Sigmoid colon (tissue), 7 donors: ENCODE measurements around the gene OR52E5. TPM values are rescaled to one million over a fixed set of nuclear protein-coding genes. Genes with fewer than 3 reads are reported as not detected.

Source experiments
- DNase-seq: peaks from one replicate; pipeline ENCODE4 v3.0.0-alpha.2; 2019
- H3K27ac ChIP-seq, 4 donors: fragments of 200-600 bp; sonication (generic); one replicate each; pipeline ENCODE4 v1.5.1; 2016 to 2019; ENCODE audit warnings: mild to moderate bottlenecking in 1 of 4
- H3K27me3 ChIP-seq, 3 donors: fragments of 200-600 bp; sonication (generic); one replicate each; pipeline ENCODE4 v1.5.1; 2019; ENCODE audit warnings: mild to moderate bottlenecking in 1 of 3
- H3K36me3 ChIP-seq, 4 donors: fragments of 200-600 bp; sonication (generic); one replicate each; pipeline ENCODE4 v1.5.1; 2016 to 2019
- H3K4me1 ChIP-seq, 4 donors: fragments of 200-600 bp; sonication (generic); one replicate each; pipeline ENCODE4 v1.5.1; 2017 to 2019
- H3K4me3 ChIP-seq, 4 donors: fragments of 200-600 bp; sonication (generic); one replicate each; pipeline ENCODE4 v1.5.1; 2017 to 2019; ENCODE audit warnings: mild to moderate bottlenecking in 2 of 4, moderate library complexity in 1 of 4
- H3K9me3 ChIP-seq, 4 donors: fragments of 200-600 bp in 3 of 4; sonication (generic) in 3 of 4; one replicate each; pipeline versions ENCODE4 v1.5.1 to v1.6.1; 2013 to 2019
- CTCF ChIP-seq, 4 experiments: fragments of 450-650 bp in 3 of 4; fragments of 200-600 bp in 1 of 4; IDR thresholded peaks; one replicate each; pipeline ENCODE4 v1.5.1; 2016 to 2019; ENCODE audit warnings: antibody characterized with exemption in 4 of 4, mild to moderate bottlenecking in 3 of 4, moderate library complexity in 2 of 4
- EP300 ChIP-seq, 4 donors: sonication (generic); formaldehyde crosslinking; IDR thresholded peaks; one replicate each; pipeline ENCODE4 v1.6.1; 2017; ENCODE audit warnings: antibody characterized with exemption in 4 of 4
- POLR2A ChIP-seq, 2 donors: fragments of 450-650 bp; IDR thresholded peaks; one replicate each; pipeline ENCODE4 v1.6.1; 2016; ENCODE audit warnings: antibody characterized with exemption in 2 of 2, mild to moderate bottlenecking in 2 of 2, moderate library complexity in 2 of 2
- POLR2AphosphoS5 ChIP-seq, 4 donors: sonication (generic); formaldehyde crosslinking; IDR thresholded peaks; one replicate each; pipeline ENCODE4 v1.6.1; 2017; ENCODE audit warnings: antibody characterized with exemption in 4 of 4
- WGBS, 2 donors: extraction: QIAGEN DNeasy Blood & Tissue Kit; methylation state at CpG; one replicate each; pipeline ENCODE4 v1.1.7; 2013; 5-methylcytosine and 5-hydroxymethylcytosine counted together
- intact Hi-C: fragments of 100-400 bp; cut with DNase I; formaldehyde crosslinking; loops from one replicate; pipeline ENCODE4 v1.15.1; 2023
- polyA plus RNA-seq, 3 donors: library from polyadenylated mRNA; stranded (reverse); fragments of 200-250 nt; gene quantifications; one replicate each; pipeline ENCODE4 v1.2.3, GENCODE V29; 2013
- total RNA-seq, 4 donors: library from RNA; depleted of rRNA; stranded (reverse); fragments of >200 nt; gene quantifications; one replicate each; pipeline ENCODE4 v1.1.0, GENCODE V29; 2016
- donor health status: healthy with polysubstance abuse.
- donor health status: Bipolar disorder and iron deficiency.
- donor health status: healthy.

Gene OR52E5
- not detected for total RNA-seq
- polyA plus RNA-seq = not detected

- 90 to 93% methylated on average over 3 of the region's 3 CpGs for WGBS, 2 donors
- TF ChIP-seq POLR2A (IDR thresholded peaks at IDR 0.05) (no peak), POLR2AphosphoS5 (IDR thresholded peaks at IDR 0.05) (no peak), EP300 (IDR thresholded peaks at IDR 0.05) (no peak), CTCF (IDR thresholded peaks at IDR 0.05) (no peak)
- H3K27ac ChIP-seq = no peak within 1 kb of the TSS
- no peaks in the 10 kb centered on the region for H3K36me3 ChIP-seq
- H3K27me3 ChIP-seq = no peaks in the 10 kb centered on the region
- intact Hi-C loops = no loop called here
- no peaks in the 10 kb centered on the region for H3K9me3 ChIP-seq
- no peak for DNase-seq
- H3K4me3 ChIP-seq = no peak within 1 kb of the TSS
- H3K4me1 ChIP-seq = no peaks in the 10 kb centered on the region
Observed at GRCh38 chr11:5892908-5893307, at the start of gene OR52E5. OR52E5 (plus strand) TSS chr11:5893208; CDS start chr11:5900777, 7,569 bp downstream.

- TF ChIP-seq POLR2A (IDR thresholded peaks at IDR 0.05) (no peak), EP300 (IDR thresholded peaks at IDR 0.05) (no peak), POLR2AphosphoS5 (IDR thresholded peaks at IDR 0.05) (no peak), CTCF (IDR thresholded peaks at IDR 0.05) (no peak)
Observed at GRCh38 chr11:5846701-5847100, 46.3 kb upstream of the OR52E5 start.

DNA sequence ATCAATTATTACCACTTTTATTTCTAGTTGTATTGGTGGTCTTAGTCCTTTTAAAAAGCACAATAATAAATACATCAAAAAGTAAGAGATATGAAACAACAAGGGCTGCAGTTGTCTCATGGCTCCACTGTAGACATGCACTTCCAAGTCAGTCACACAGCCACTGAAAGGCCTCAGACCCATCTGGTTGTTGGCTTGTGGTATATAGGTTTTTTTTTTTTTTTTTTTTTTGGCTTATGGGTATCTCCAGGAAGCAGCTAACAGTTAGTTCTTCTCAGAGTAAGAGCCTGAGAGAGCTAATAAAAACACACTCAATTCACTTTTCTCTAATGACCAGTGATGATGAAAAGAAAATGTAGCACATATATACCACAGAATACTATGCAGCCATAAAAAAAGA is 45.3 kb upstream of the OR52E5 start:
- no peaks in the 10 kb centered on the region for H3K36me3 ChIP-seq
- no peaks in the 10 kb centered on the region for H3K9me3 ChIP-seq

More at GRCh38 chr11:5846701-5847100, 46.3 kb upstream of the OR52E5 start:
- Histone ChIP-seq H3K4me3 (no peak overlapping the region), H3K36me3 (no peaks in the 10 kb centered on the region), H3K4me1 (no peaks in the 10 kb centered on the region), H3K27me3 (no peaks in the 10 kb centered on the region), H3K9me3 (no peaks in the 10 kb centered on the region), H3K27ac (no peak overlapping the region)
- intact Hi-C loops = no loop called here
- WGBS, 2 donors = 46 to 55% methylated on average over 1 of the region's 1 CpG
- no peak for DNase-seq

GRCh38 chr11:5851002-5851401 is 42.0 kb upstream of the OR52E5 start:
- Histone ChIP-seq H3K27ac (no peak overlapping the region), H3K36me3 (no peaks in the 10 kb centered on the region), H3K4me3 (no peak overlapping the region), H3K27me3 (no peaks in the 10 kb centered on the region), H3K9me3 (no peaks in the 10 kb centered on the region), H3K4me1 (no peaks in the 10 kb centered on the region)
- DNase-seq = no peak
- intact Hi-C loops = no loop called here
- TF ChIP-seq POLR2AphosphoS5 (IDR thresholded peaks at IDR 0.05) = no peak
- no peak for TF ChIP-seq POLR2A (IDR thresholded peaks at IDR 0.05)
- TF ChIP-seq CTCF (IDR thresholded peaks at IDR 0.05) = no peak
- TF ChIP-seq EP300 (IDR thresholded peaks at IDR 0.05) = no peak
- 94 to 98% methylated on average over 1 of the region's 1 CpG for WGBS, 2 donors

More for the DNA sequence above, 45.3 kb upstream of the OR52E5 start:
- Histone ChIP-seq H3K4me3 (no peak overlapping the region), H3K27ac (no peak overlapping the region), H3K4me1 (no peaks in the 10 kb centered on the region), H3K27me3 (no peaks in the 10 kb centered on the region)
- no peak for TF ChIP-seq CTCF (IDR thresholded peaks at IDR 0.05)
- TF ChIP-seq POLR2A (IDR thresholded peaks at IDR 0.05) = no peak
- no peak for TF ChIP-seq EP300 (IDR thresholded peaks at IDR 0.05)
- no peak for TF ChIP-seq POLR2AphosphoS5 (IDR thresholded peaks at IDR 0.05)
- DNase-seq = no peak
- intact Hi-C loops = no loop called here

- Histone ChIP-seq H3K4me3 (no peak within 1 kb of the TSS), H3K27me3 (no peaks in the 10 kb centered on the region), H3K4me1 (no peaks in the 10 kb centered on the region), H3K27ac (no peak within 1 kb of the TSS), H3K9me3 (no peaks in the 10 kb centered on the region), H3K36me3 (no peaks in the 10 kb centered on the region)
- intact Hi-C loops = no loop called here
- 92 to 94% methylated on average over 3 of the region's 3 CpGs for WGBS, 2 donors
- no peak for TF ChIP-seq POLR2A (IDR thresholded peaks at IDR 0.05)
- TF ChIP-seq EP300 (IDR thresholded peaks at IDR 0.05) = no peak
- TF ChIP-seq CTCF (IDR thresholded peaks at IDR 0.05) = no peak
- no peak for TF ChIP-seq POLR2AphosphoS5 (IDR thresholded peaks at IDR 0.05)
- DNase-seq = no peak
Observed at GRCh38 chr11:5857590-5857989, 35.4 kb upstream of the OR52E5 start, which contains the start of gene OR52E8. OR52E8 (minus strand) TSS chr11:5857690; CDS start chr11:5857690, 0 bp downstream.
